Thoracic aorta (tissue), 2 donors: ENCODE data around the gene TICRR. TPM values are rescaled to one million over a fixed set of nuclear protein-coding genes. Genes with fewer than 3 reads are reported as not detected.

Experiments used
- ATAC-seq: fragments of 150-250 bp; one replicate; pipeline ENCODE4 v1.8.0; 2017; ENCODE audit warnings: low read depth; ENCODE audit not compliant: insufficient number of reproducible peaks, low FRiP score
- DNase-seq: peaks from one replicate; pipeline ENCODE4 v3.0.0-alpha.2; 2020; ENCODE audit warnings: low spot score
- H3K27ac ChIP-seq, 2 donors: fragments of 200-600 bp; sonication (generic); 1 replicate in 1 of 2; 2 replicates in 1 of 2; pipeline ENCODE4 v1.5.1; 2016; ENCODE audit warnings: mild to moderate bottlenecking in 2 of 2, moderate library complexity in 2 of 2
- H3K27me3 ChIP-seq: fragments of 200-600 bp; sonication (generic); replicated peaks from 2 replicates; pipeline ENCODE4 v1.6.0; 2016; ENCODE audit warnings: mild to moderate bottlenecking; ENCODE audit not compliant: insufficient read depth
- H3K36me3 ChIP-seq: fragments of 200-600 bp; sonication (generic); one replicate; pipeline ENCODE4 v1.5.1; 2016
- H3K4me1 ChIP-seq, 2 donors: fragments of 200-600 bp; sonication (generic); 1 replicate in 1 of 2; 2 replicates in 1 of 2; pipeline versions ENCODE4 v1.5.1 to v1.6.0; 2016; ENCODE audit warnings: low read depth in 2 of 2, mild to moderate bottlenecking in 1 of 2; ENCODE audit not compliant: control insufficient read depth in 1 of 2
- H3K4me3 ChIP-seq: fragments of 200-600 bp; sonication (generic); 2 replicates; pipeline ENCODE4 v1.5.1; 2016; ENCODE audit warnings: mild to moderate bottlenecking
- H3K9me3 ChIP-seq: fragments of 200-600 bp; sonication (generic); 2 replicates; pipeline ENCODE4 v1.5.1; 2016
- CTCF ChIP-seq: fragments of 200-600 bp; sonication (generic); IDR thresholded peaks from one replicate; pipeline ENCODE4 v1.5.1; 2019; ENCODE audit warnings: antibody characterized with exemption
- total RNA-seq, 2 donors: library from RNA; depleted of rRNA; stranded (reverse); fragments of >200 nt; gene quantifications; one replicate each; pipeline versions ENCODE4 v1.1.0 to v1.2.3, GENCODE V29; 2016

The TICRR gene
- total RNA-seq, 2 donors from 2014 or later, result not detected

GRCh38 chr15:89645680-89646079 is 70.4 kb downstream of the TICRR start:
- Histone ChIP-seq H3K9me3 (no peaks in the 10 kb centered on the region), H3K4me3 (no peak overlapping the region), H3K36me3 (peaks cover 19% of the 10 kb centered on the region), H3K27me3 (no peaks in the 10 kb centered on the region), H3K27ac (no peak overlapping the region), H3K4me1 (peaks cover 0 to 5% of the 10 kb centered on the region in 2 donors)
- DNase-seq (no peak), ATAC-seq (no peak)
- no peak for TF ChIP-seq CTCF

DNA sequence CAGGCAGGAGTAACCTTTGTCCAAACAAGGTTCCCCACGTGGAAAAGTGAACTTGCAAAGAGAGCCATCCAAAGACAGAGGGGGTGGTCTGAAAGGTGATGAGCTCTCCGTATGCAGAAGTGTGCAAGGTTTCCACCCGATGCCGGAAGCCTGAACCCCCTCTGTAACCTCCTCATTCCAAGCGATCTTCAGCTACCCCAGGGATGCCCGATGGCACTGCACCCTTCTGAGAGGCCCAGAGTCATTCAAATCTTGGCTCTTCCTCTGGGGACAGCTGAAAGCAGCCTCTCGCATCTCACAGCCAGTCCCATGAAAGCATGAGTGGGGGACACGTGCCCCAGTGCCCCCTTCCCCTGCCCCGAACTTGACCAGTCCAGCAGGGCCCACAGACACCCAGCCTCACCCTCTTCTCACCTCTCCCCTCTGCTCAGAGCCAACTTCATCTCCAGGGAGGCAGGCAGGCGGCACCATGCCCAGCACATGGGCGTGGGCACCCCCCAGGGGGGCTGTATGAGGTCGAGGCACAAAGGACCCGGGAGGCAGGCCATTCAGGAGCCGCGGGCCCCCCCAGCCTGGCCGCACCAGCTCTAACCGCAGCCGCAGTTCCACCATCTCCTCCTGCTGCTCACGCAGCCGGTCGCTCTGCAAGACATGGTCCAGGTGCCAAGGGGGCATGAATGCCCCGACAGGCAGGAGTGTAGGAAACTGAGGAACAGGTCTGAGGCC is 71.3 kb downstream of the TICRR start:
- no peak for TF ChIP-seq CTCF
- Histone ChIP-seq H3K36me3 (peaks cover 12% of the 10 kb centered on the region), H3K27me3 (no peaks in the 10 kb centered on the region), H3K27ac (no peak overlapping the region), H3K4me3 (no peak overlapping the region), H3K9me3 (no peaks in the 10 kb centered on the region), H3K4me1 (peaks cover 0 to 5% of the 10 kb centered on the region in 2 donors)
- DNase-seq, result no peak
- no peak for ATAC-seq

- peaks cover 0 to 5% of the 10 kb centered on the region in 2 donors for H3K4me1 ChIP-seq
- no peaks in the 10 kb centered on the region for H3K9me3 ChIP-seq
- DNase-seq (peak; percentile 52), ATAC-seq (peak; percentile 45)
- no peak overlapping the region for H3K4me3 ChIP-seq
- peak; percentile 91 for TF ChIP-seq CTCF
- no peak overlapping the region for H3K27ac ChIP-seq
- H3K36me3 ChIP-seq, result peaks cover 10% of the 10 kb centered on the region
- H3K27me3 ChIP-seq, result no peaks in the 10 kb centered on the region
Measured at GRCh38 chr15:89647191-89647851, 72.1 kb downstream of the TICRR start.

DNA sequence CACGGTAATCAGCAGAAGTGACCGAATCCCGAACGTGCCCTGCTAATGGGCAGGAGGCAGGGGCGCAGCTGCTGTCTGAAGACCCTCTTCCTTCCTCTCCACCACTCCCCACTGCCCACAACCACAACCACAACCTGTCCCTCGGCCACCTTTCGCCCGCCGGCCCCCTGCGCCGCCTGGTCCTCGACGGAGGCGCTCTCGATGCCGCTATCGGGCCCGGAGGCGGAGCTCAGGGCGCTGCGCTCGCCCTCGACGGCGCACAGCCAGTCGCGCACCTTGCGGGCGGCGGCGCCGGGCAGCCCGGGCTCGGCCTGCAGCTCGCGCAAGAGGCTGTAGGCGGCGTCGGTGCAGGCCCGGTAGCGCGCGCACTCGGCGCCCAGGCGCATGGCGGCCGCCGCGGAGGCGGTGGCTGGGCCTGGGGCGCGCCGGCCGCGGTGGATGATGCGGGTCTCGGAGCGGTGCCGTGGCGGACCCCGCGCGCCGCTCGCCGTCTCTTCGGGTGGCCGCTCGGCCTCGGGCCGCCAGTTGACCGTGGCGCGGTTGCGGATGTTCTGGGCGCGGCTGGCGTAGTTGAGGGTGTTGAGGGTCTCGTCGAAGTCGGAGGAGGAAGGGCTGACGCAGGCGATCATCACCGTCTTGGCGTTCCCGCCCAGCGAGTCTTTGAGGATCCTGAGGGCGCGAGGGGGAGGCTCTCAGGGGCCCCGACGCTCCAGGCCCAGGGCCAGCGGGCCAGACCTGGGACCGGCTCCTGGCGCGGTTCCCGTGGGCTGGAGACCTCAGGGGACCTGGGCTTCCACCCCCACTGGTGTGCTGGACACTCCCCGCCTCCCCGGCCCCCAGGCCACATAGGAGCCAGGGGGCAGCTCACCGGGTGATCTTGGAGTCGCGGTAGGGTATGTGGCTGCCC is 73.1 kb downstream of the TICRR start:
- Histone ChIP-seq H3K27ac (no peak overlapping the region), H3K4me3 (no peak overlapping the region), H3K36me3 (peaks cover 2% of the 10 kb centered on the region), H3K4me1 (peaks cover 0 to 14% of the 10 kb centered on the region in 2 donors), H3K27me3 (no peaks in the 10 kb centered on the region), H3K9me3 (no peaks in the 10 kb centered on the region)
- TF ChIP-seq CTCF, result no peak
- DNase-seq (no peak), ATAC-seq (no peak)
